GM06990 (cell line): Measurements from ENCODE around the gene SHISA4.

Experiments used
- DNase-seq: peaks from one replicate; pipeline ENCODE4 v3.0.0-alpha.2; 2011; ENCODE audit not compliant: insufficient read length; ENCODE audit errors: extremely low read depth
- H3K27me3 ChIP-seq: replicated peaks from 2 replicates; pipeline ENCODE4 v1.6.0; 2011; ENCODE audit warnings: low read length; ENCODE audit not compliant: control insufficient read depth, insufficient read depth
- H3K36me3 ChIP-seq: 2 replicates; pipeline ENCODE4 v1.5.1; 2011; ENCODE audit warnings: low read length; ENCODE audit not compliant: control insufficient read depth, insufficient read depth
- H3K4me3 ChIP-seq: replicated peaks from 2 replicates; pipeline ENCODE4 v1.5.1; 2011; ENCODE audit warnings: low read depth, mild to moderate bottlenecking, control low read depth, low read length
- CTCF ChIP-seq: IDR thresholded peaks from 2 replicates; pipeline ENCODE4 v1.5.1; 2011; ENCODE audit warnings: low read length, control low read depth, mild to moderate bottlenecking, inconsistent platforms; ENCODE audit not compliant: insufficient read depth, poor library complexity, severe bottlenecking

SHISA4 gene

DNA sequence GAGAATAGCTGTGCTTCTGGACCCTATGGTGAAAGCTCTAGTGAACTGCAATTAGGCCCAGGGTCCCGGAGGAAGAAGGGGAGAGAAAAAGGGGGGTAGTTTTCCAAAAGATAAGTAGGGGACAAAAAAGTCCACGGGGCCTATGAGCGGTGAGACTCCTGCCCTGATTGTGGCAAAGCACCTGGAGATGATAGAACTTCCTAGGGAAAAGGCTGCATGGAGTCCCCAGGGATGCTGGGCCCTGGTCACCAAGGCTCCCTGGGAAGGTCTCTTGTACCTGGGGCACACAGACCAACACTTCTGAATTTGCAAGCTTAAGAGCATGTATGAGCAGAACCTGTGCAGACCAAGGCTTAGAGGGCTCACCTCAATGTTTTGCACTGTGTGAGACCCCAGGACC is 5.4 kb upstream of the SHISA4 start:
- no peak overlapping the region for H3K4me3 ChIP-seq
- H3K36me3 ChIP-seq, result no peaks in the 10 kb centered on the region
- H3K27me3 ChIP-seq, result peaks cover 5% of the 10 kb centered on the region
- TF ChIP-seq CTCF, result no peak
- DNase-seq, result no peak

- DNase-seq, result no peak
- TF ChIP-seq CTCF, result no peak
- Histone ChIP-seq H3K36me3 (no peaks in the 10 kb centered on the region), H3K27me3 (peaks cover 5% of the 10 kb centered on the region), H3K4me3 (no peak overlapping the region)
Measured at GRCh38 chr1:201883786-201884185, 4.9 kb upstream of the SHISA4 start.

DNA sequence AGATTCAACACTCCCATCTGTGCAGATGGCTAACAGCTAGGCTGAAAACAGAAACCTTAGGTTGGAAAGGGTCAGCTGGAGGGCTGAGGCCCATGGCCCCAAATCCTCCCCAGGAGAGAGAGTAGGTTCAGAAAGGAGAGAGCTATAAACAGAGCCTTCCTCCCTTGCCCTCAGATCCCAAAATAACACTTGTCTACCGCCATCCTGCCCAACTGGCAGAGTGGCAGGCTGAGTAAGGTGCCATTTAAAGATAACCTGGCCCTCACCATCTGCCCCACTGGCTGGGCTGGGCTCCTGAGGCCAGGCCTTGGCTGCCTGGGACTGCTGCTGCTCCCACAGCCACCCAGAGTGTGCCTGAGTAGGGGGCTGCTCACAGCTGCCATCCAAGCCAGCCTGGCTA is 4.3 kb upstream of the SHISA4 start:
- Histone ChIP-seq H3K27me3 (peaks cover 5% of the 10 kb centered on the region), H3K36me3 (no peaks in the 10 kb centered on the region), H3K4me3 (no peak overlapping the region)
- DNase-seq, result no peak
- TF ChIP-seq CTCF, result no peak

DNA sequence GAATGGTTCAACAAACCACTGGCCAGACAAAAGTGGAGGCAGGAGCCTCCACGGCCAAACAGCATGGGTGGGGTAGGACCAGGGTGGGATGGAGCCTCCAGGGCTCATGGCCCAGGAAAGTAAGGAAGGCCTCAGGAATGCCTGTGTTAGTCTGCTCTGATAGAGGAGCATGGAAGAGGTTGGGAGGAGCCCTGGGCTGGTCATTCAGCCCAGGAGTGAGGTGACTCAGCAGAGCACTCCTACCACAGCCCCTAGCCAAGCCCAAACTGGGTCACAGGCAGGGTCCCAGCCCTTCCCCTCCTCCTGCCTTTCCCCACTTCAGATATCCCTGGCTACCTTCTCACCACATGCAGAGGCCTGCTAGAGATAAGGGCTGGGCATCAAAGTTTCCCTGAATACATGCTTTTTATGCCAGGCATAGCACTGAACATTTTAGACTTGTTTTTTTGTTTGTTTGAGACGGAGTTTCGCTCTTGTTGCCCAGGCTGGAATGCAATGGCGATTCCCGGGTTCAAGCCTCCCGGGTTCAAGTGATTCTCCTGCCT is 3.1 kb upstream of the SHISA4 start:
- no peak for DNase-seq
- Histone ChIP-seq H3K27me3 (peaks cover 7% of the 10 kb centered on the region), H3K4me3 (no peak overlapping the region), H3K36me3 (no peaks in the 10 kb centered on the region)
- TF ChIP-seq CTCF, result no peak

DNA sequence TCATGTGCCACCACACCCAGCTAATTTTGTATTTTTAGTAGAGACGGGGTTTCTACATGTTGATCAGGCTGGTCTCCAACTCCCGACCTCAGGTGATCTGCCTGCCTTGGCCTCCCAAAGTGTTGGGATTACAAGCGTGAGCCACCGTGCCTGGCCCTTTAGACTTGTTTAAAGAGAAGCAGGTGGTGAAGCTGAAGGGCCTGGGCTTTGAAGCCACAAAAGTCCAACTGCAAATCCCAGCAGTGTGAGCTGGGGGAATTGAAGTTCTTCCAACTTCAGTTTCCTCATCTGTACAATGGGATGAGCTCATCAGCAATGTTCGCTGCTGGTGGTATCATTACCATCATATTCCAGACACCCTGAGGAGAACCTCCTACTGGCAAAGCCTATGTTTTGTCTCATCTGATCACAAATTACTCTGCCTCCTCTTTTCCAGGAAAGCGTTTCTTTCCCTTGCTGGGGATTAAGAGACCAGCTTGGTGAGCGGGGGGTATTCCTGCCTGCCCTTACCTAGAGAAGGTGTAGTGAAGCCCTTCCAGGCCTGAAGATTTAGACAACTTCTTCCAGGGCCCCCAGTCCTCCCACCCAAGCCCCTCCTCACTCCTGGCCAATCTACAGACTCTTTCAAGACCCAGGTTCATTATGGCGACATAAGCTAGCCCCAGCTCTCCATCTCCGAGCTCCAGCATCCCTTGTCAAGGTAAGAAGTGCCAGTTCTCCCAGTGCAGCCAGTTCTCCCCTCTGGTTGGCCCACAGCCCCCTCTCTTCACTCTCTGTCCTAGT is 2.4 kb upstream of the SHISA4 start:
- DNase-seq, result no peak
- no peak for TF ChIP-seq CTCF
- peaks cover 7% of the 10 kb centered on the region for H3K27me3 ChIP-seq

More for the DNA sequence above, 2.4 kb upstream of the SHISA4 start:
- Histone ChIP-seq H3K4me3 (no peak overlapping the region), H3K36me3 (no peaks in the 10 kb centered on the region)
